AG04450 (cell line): ENCODE data around the gene RAMP1. TPM values are rescaled to one million over a fixed set of nuclear protein-coding genes. Genes with fewer than 3 reads are reported as not detected.

Experiments used
- CTCF ChIA-PET: fragments of 300-600, 350-600 bp; formaldehyde crosslinking; extraction: SDS; loops from one replicate; lab custom pipeline; 2022; ENCODE audit warnings: antibody characterized with exemption, inconsistent platforms; lab: Charles Lee
- POLR2A ChIA-PET: fragments of 350-600 bp; formaldehyde crosslinking; extraction: SDS; loops from one replicate; lab custom pipeline; 2021; ENCODE audit warnings: antibody characterized with exemption, inconsistent platforms; lab: Yijun Ruan, JAX
- DNase-seq: peaks from one replicate; pipeline ENCODE4 v3.0.0-alpha.2; 2011; ENCODE audit warnings: low read depth, low spot score
- H3K27ac ChIP-seq: one replicate; pipeline ENCODE4 v1.5.1; 2012; ENCODE audit warnings: low read depth, low read length, control low read depth
- H3K27me3 ChIP-seq: one replicate; pipeline ENCODE4 v1.6.0; 2012; ENCODE audit warnings: low read length; ENCODE audit not compliant: control insufficient read depth, insufficient read depth
- H3K4me3 ChIP-seq: 2 replicates; pipeline ENCODE4 v1.5.1; 2011; ENCODE audit warnings: mild to moderate bottlenecking, low read depth, low read length, control low read depth
- H3K9me3 ChIP-seq: 2 replicates; pipeline ENCODE4 v1.5.1; 2012; ENCODE audit warnings: low read length; ENCODE audit not compliant: control insufficient read depth, insufficient read depth
- CTCF ChIP-seq: IDR thresholded peaks from 2 replicates; pipeline ENCODE4 v1.5.1; 2011; ENCODE audit warnings: low read depth, low read length, control low read depth, inconsistent platforms
- polyA plus RNA-seq: library from polyadenylated mRNA; depleted of rRNA; stranded (reverse); fragments of >200 nt; gene quantifications from 2 replicates; pipeline ENCODE4 v1.2.3, GENCODE V29; 2011

The RAMP1 gene
- polyA plus RNA-seq, 1 experiment: 26.5 TPM

GRCh38 chr2:237882510-237883481 lies 23.4 kb downstream of the RAMP1 start:
- ChIA-PET POLR2A (no interaction called here), CTCF (no interaction called here)
- TF ChIP-seq CTCF: no peak
- H3K27ac ChIP-seq: no peak overlapping the region
- no peaks in the 10 kb centered on the region; the same call in 1 of the 2 replicates for H3K9me3 ChIP-seq
- no peak for DNase-seq
- H3K27me3 ChIP-seq: no peaks in the 10 kb centered on the region
- no peak overlapping the region for H3K4me3 ChIP-seq

- Histone ChIP-seq H3K4me3 (no peak overlapping the region), H3K27ac (no peak overlapping the region), H3K27me3 (no peaks in the 10 kb centered on the region), H3K9me3 (no peaks in the 10 kb centered on the region; the same call in 1 of the 2 replicates)
- no peak for TF ChIP-seq CTCF
- POLR2A ChIA-PET: no interaction called here
- CTCF ChIA-PET: no interaction called here
- DNase-seq: no peak
Observed at GRCh38 chr2:237883951-237884446, 24.6 kb downstream of the RAMP1 start.

- CTCF ChIA-PET: no interaction called here
- no peak for DNase-seq
- TF ChIP-seq CTCF: no peak
- POLR2A ChIA-PET: no interaction called here
- H3K27ac ChIP-seq: no peak overlapping the region
- H3K4me3 ChIP-seq: no peak overlapping the region
- no peaks in the 10 kb centered on the region; the same call in 1 of the 2 replicates for H3K9me3 ChIP-seq
- no peaks in the 10 kb centered on the region for H3K27me3 ChIP-seq
Observed at GRCh38 chr2:237884681-237885080, 25.3 kb downstream of the RAMP1 start.

GRCh38 chr2:237885111-237885930 lies 25.9 kb downstream of the RAMP1 start:
- ChIA-PET POLR2A (no interaction called here), CTCF (no interaction called here)
- Histone ChIP-seq H3K27ac (peak overlapping the region; percentile 11), H3K4me3 (no peak overlapping the region), H3K27me3 (no peaks in the 10 kb centered on the region), H3K9me3 (no peaks in the 10 kb centered on the region; the same call in 1 of the 2 replicates)
- no peak for DNase-seq
- no peak for TF ChIP-seq CTCF
